Measurements from ENCODE around the gene UCK2.

Gene UCK2

GRCh38 chr1:165815725-165816124, 11.7 kb upstream of the UCK2 start:
- no peak for TF ChIP-seq CTCF (IDR thresholded peaks at IDR 0.05; ENCODE audit: low read depth, low read length)
- H3K4me3 ChIP-seq (ENCODE audit: low read depth, low read length) = no peak overlapping the region

DNA sequence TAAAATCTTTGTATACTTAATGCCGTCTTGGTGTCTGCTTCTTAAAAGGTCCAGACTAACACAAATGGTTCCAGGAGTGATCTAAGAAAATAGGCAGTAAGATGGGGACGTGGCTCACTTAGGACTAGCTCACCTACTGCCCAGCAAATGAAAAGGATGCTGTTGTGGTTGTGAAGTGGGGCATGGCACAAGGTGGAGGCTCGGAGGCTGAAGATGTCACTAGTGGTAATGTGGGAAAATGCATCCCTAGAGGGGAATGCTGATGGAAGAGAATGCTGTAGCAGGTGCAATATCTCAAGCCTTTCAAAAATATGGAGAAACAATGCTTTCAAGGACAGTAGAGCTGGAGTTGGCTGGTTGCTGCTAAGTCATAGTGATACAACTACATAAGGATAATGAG, 11.3 kb upstream of the UCK2 start:
- TF ChIP-seq CTCF (IDR thresholded peaks at IDR 0.05; ENCODE audit: low read depth, low read length) = no peak
- no peak overlapping the region for H3K4me3 ChIP-seq (ENCODE audit: low read depth, low read length)

GRCh38 chr1:165816826-165817497, 10.5 kb upstream of the UCK2 start:
- no peak for TF ChIP-seq CTCF (IDR thresholded peaks at IDR 0.05; ENCODE audit: low read depth, low read length)
- no peak overlapping the region for H3K4me3 ChIP-seq (ENCODE audit: low read depth, low read length)

GRCh38 chr1:165823552-165824268, 3.7 kb upstream of the UCK2 start:
- no peak for TF ChIP-seq CTCF (IDR thresholded peaks at IDR 0.05; ENCODE audit: low read depth, low read length)

GRCh38 chr1:165824269-165824643, 3.2 kb upstream of the UCK2 start:
- H3K4me3 ChIP-seq (ENCODE audit: low read depth, low read length) = no peak overlapping the region
- no peak for TF ChIP-seq CTCF (IDR thresholded peaks at IDR 0.05; ENCODE audit: low read depth, low read length)

More at GRCh38 chr1:165823552-165824268, 3.7 kb upstream of the UCK2 start:
- no peak overlapping the region for H3K4me3 ChIP-seq (ENCODE audit: low read depth, low read length)

DNA sequence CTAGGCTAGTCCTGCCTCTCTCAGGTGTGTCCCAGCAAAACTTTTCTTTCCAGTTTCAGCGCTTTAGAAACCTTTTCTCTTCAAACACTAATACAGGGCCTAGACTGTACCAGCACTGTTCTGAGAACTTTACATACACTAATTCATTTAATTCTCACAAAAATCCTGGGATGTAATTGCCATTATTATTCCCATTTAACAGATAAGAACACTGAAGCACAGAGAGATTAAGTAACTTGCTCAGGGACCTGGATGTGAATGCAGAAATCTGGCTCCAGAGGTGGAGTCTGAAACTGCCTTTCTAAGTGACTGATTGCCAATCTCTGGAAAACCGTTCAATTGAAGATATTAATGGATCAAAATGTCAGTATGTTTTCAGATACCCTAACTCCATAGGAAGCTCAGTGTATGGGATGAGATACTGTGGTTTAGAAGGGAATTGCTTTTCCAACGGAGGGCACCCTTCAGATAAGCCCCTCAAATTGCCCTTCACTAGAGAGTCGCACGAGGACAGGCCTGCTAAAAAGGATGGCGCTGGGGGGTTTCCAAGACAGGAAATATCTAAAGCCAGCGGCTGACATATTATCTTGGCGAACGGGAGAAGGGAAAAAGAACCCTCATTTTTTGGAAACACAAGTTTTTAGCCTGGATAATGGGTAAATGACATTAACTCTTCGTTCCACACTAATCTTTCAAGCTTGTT, 698 bp upstream of the UCK2 start:
- peak overlapping the region; percentile 91 for H3K4me3 ChIP-seq (ENCODE audit: low read depth, low read length)
- no peak for TF ChIP-seq CTCF (IDR thresholded peaks at IDR 0.05; ENCODE audit: low read depth, low read length)
